GM10266 (cell line): Measurements from ENCODE around the gene FUZ.
A peak's percentile ranks its signal among the peaks of the same experiment; 100 is the strongest.

Experiments
- DNase-seq: peaks from one replicate; pipeline ENCODE4 v3.0.0; 2012; ENCODE audit errors: extremely low spot score
- CTCF ChIP-seq: IDR thresholded peaks from 2 replicates; pipeline ENCODE4 v1.5.1; 2012; ENCODE audit warnings: mild to moderate bottlenecking, low read depth; ENCODE audit not compliant: control insufficient read depth, insufficient read depth; ENCODE audit errors: missing control alignments

FUZ gene

GRCh38 chr19:49812997-49813861 is at the start of gene FUZ:
Gene FUZ (minus strand): TSS chr19:49813292. CDS start chr19:49813106, 186 bp downstream.
- TF ChIP-seq CTCF, result no peak
- DNase-seq, result peak; percentile 94

- DNase-seq, result no peak
- TF ChIP-seq CTCF, result peak; percentile 14
Measured at GRCh38 chr19:49862391-49863253, 49.5 kb upstream of the FUZ start.

- no peak for TF ChIP-seq CTCF
- DNase-seq, result no peak
Measured at GRCh38 chr19:49861541-49862378, 48.7 kb upstream of the FUZ start.

- no peak for DNase-seq
- no peak for TF ChIP-seq CTCF
Measured at GRCh38 chr19:49861107-49861506, 48.0 kb upstream of the FUZ start.

- no peak for TF ChIP-seq CTCF
- no peak for DNase-seq
Measured at GRCh38 chr19:49860336-49861102, 47.4 kb upstream of the FUZ start.

GRCh38 chr19:49859682-49860335 is 46.7 kb upstream of the FUZ start:
- DNase-seq, result no peak
- no peak for TF ChIP-seq CTCF
